Thymus (tissue), 11 donors: ENCODE measurements around the gene CYP27B1. TPM values are rescaled to one million over a fixed set of nuclear protein-coding genes. Genes with fewer than 3 reads are reported as not detected.

Experiments
- DNase-seq, 9 donors: peaks; one replicate each; pipeline ENCODE4 v3.0.0-alpha.2; 2013; ENCODE audit warnings: low spot score in 9 of 9, low read depth in 6 of 9, missing footprints in 1 of 9
- H3K27ac ChIP-seq, 2 donors: one replicate each; pipeline ENCODE4 v1.5.1; 2013; ENCODE audit warnings: control low read depth in 1 of 2, low read depth in 1 of 2, low read length in 1 of 2, mild to moderate bottlenecking in 1 of 2, moderate library complexity in 1 of 2
- H3K27me3 ChIP-seq, 2 donors: one replicate each; pipeline ENCODE4 v1.5.1; 2013; ENCODE audit warnings: low read length in 1 of 2; ENCODE audit not compliant: control insufficient read depth in 2 of 2, insufficient read depth in 1 of 2
- H3K36me3 ChIP-seq, 2 donors: one replicate each; pipeline ENCODE4 v1.5.1; 2013; ENCODE audit warnings: low read length in 1 of 2, mild to moderate bottlenecking in 1 of 2, moderate library complexity in 1 of 2; ENCODE audit not compliant: control insufficient read depth in 2 of 2, insufficient read depth in 2 of 2
- H3K4me1 ChIP-seq, 2 donors: one replicate each; pipeline ENCODE4 v1.5.1; 2013; ENCODE audit warnings: low read length in 2 of 2; ENCODE audit not compliant: control insufficient read depth in 2 of 2, insufficient read depth in 2 of 2
- H3K4me3 ChIP-seq, 2 donors: one replicate each; pipeline ENCODE4 v1.5.1; 2013; ENCODE audit warnings: low read length in 2 of 2, control low read depth in 1 of 2, mild to moderate bottlenecking in 1 of 2
- H3K9me3 ChIP-seq, 2 donors: one replicate each; pipeline ENCODE4 v1.5.1; 2013; ENCODE audit warnings: low read length in 1 of 2, mild to moderate bottlenecking in 1 of 2; ENCODE audit not compliant: control insufficient read depth in 2 of 2, insufficient read depth in 1 of 2
- WGBS: extraction: QIAGEN DNeasy Blood & Tissue Kit; methylation state at CpG from one replicate; pipeline ENCODE4 v1.1.7; 2013; 5-methylcytosine and 5-hydroxymethylcytosine counted together
- polyA plus RNA-seq: library from polyadenylated mRNA; stranded (reverse); fragments of 200-250 nt; gene quantifications from one replicate; pipeline ENCODE4 v1.2.3, GENCODE V29; 2013
- total RNA-seq: library from RNA; stranded (reverse); fragments of 120-200 nt; gene quantifications from one replicate; pipeline ENCODE4 v1.2.4, GENCODE V29; 2013
- donor health status: healthy.

Gene CYP27B1
- total and polyA plus RNA-seq, 2 donors, result 0.42 to 0.82 TPM

DNA sequence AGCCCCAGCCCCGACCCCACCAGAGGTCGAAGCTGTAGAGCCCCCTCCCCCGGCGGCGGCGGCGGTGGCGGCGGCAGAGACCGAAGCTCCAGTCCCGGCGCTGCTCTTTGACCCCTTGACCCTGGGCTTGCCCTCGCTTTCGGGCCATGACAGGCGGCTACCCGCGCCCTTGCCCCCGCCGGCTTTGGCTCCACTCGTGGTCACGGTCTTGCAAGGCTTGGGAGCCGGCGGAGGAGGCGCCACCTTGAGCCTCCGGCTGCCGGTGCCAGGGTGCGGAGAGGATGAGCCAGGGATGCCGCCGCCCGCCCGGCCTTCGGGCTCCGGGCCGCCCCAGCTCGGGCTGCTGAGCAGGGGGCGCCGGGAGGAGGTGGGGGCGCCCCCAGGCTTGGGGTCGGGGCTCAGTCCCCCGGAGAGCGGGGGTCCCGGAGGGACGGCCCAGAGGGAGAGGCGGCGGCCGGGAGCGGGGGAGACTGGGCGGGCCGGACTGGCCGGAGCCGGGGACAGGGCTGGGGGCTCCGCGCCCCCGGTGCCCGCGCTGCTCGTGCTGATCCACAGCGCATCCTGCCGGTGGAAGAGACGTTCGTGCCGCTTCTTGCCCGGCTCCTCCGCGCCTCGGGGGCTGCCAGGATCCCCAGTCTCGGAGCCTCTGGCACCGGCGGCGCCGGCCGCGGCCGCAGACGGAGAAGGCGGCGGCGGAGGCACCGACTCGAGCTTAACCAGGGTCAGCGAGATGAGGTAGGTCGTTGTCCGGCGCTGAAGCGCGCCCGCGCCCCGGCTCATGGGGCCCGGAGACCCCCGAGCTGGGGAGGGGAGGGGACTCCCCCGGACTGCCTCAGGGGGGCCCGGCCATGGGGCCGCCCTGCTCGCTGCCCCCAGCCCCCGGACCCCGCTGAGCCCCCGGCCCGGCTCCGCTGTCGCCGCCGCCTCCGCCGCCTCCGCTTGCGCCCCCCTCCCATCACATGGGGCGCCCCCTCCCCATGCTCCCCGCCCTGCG, 29.1 kb downstream of the CYP27B1 start:
- no peaks in the 10 kb centered on the region for H3K9me3 ChIP-seq
- H3K4me1 ChIP-seq, result peaks cover 22 to 42% of the 10 kb centered on the region in 2 donors
- H3K36me3 ChIP-seq, result peaks cover 30 to 50% of the 10 kb centered on the region in 2 donors
- DNase-seq, result no peak
- no peak overlapping the region for H3K27ac ChIP-seq
- H3K27me3 ChIP-seq, result peaks cover 0 to 22% of the 10 kb centered on the region in 2 donors
- no peak overlapping the region for H3K4me3 ChIP-seq
- 94% methylated on average over 110 of the region's 110 CpGs for WGBS

DNA sequence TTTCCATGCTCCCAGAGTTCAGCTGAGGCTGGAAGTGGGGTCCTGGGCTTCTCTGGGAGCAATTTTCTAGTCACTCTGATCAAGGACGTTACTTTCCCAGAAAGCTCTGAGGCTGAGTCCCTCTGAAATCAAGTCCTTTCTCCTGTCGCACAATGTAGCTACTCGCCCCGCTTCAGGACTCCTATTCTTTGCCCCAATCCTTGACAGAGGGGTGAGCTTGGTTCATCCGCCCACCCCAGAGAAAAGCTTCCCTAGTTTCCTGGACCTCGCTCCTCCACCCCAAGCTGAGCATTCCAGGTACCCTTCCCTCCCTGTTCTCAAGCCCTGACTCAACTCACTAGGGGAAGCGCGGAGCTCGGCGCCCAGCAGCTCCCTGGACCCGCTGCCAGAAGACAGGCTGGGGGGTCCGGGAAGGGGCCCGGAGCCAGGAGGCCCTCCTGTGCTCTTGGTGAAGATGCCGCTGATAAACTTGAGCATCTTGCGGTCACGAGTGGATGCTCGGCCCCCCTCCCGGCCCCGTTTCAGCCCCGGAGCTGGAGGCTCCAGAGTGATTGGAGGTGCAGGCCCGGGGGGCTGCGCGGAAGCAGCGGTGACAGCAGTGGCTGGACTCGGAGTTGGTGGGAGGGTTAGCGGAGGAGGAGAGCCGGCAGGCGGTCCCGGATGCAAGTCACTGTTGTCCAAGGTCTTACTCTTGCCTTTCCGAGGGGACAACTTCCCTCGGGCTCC, 30.0 kb downstream of the CYP27B1 start:
- Histone ChIP-seq H3K4me1 (peaks cover 17 to 35% of the 10 kb centered on the region in 2 donors), H3K4me3 (no peak overlapping the region)

DNA sequence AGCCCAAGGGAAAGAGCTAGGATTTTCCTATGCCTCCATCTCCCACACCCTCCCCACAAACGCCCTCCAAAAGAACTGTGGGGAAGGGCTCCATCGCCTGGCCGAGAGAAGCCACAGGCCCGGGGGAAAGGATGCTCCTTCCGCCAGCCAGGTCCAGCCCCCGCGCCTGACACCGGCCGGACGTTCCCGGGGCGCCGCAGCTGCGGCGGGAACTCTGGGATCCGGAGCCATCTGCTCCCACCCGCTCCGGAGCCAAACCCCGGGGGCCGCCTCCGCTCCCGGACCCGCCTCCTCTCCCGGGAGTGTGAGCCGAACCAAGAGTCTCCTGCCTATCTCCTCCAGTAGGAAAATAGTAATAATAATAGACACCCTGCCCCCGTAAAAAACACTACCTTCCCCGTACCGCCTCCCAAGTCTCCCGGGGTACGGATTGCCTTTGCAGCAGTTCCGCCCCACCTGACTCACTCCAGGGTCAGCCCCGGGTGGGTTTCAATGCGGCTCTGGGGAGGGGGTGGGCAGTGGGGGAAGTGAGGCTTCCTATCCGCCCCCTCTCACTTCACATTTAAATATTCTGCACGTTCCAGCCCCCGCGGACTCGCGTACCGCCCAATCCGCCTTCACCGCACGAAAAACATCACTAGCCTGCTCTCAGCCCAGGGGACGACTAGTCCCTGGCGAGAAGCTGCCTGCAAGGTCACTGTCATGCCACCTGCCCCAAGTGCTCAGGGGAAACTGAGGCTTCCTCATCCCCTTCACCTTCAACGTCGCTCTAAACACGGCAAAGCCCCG, 30.7 kb downstream of the CYP27B1 start:
- Histone ChIP-seq H3K9me3 (no peaks in the 10 kb centered on the region), H3K27ac (no peak overlapping the region), H3K4me3 (no peak overlapping the region), H3K36me3 (peaks cover 46 to 66% of the 10 kb centered on the region in 2 donors), H3K27me3 (peaks cover 0 to 22% of the 10 kb centered on the region in 2 donors), H3K4me1 (peaks cover 13 to 27% of the 10 kb centered on the region in 2 donors)
- 95% methylated on average over 49 of the region's 49 CpGs for WGBS
- no peak for DNase-seq

More for the DNA sequence above, 30.0 kb downstream of the CYP27B1 start:
- peaks cover 39 to 58% of the 10 kb centered on the region in 2 donors for H3K36me3 ChIP-seq
- WGBS, result 92% methylated on average over 31 of the region's 31 CpGs
- H3K27me3 ChIP-seq, result peaks cover 0 to 22% of the 10 kb centered on the region in 2 donors
- no peak for DNase-seq
- no peak overlapping the region for H3K27ac ChIP-seq
- H3K9me3 ChIP-seq, result no peaks in the 10 kb centered on the region

DNA sequence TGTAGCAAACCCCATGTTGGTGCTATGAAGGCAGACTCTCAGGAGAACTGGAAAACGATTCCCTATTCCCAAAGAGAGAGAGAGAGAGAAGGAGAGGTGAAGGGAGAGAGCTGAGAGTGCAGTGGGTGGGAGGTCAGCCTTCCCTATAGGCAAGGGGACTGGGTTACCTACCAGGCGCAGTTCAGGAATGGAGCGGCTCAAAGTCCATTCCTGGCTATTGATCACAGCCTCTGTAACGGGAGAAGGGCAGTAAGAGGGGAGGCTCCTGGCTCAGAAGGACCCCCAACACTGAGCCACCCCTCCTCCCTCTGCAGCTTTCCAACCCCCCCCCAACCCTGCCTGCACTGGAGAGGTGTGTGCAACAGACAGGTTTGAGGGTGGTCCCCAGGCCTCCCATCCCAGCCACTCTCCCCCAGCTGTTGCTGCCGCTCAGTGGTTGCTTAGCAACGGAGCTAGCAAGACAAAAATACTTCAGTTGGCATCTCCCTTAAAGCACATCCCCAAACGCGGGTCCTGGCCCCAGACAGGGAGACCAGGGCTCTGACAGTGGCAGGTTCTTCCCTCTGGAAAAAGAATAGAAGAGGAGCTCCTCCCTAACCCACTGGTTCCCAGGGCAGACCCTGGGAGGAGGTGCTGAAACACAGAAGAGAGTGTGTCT, 31.6 kb downstream of the CYP27B1 start:
- Histone ChIP-seq H3K9me3 (no peaks in the 10 kb centered on the region), H3K36me3 (peaks cover 54 to 74% of the 10 kb centered on the region in 2 donors), H3K4me3 (no peak overlapping the region), H3K27ac (no peak overlapping the region), H3K27me3 (peaks cover 0 to 22% of the 10 kb centered on the region in 2 donors), H3K4me1 (peaks cover 5 to 19% of the 10 kb centered on the region in 2 donors)
- 89% methylated on average over 8 of the region's 8 CpGs for WGBS
- DNase-seq, result no peak

DNA sequence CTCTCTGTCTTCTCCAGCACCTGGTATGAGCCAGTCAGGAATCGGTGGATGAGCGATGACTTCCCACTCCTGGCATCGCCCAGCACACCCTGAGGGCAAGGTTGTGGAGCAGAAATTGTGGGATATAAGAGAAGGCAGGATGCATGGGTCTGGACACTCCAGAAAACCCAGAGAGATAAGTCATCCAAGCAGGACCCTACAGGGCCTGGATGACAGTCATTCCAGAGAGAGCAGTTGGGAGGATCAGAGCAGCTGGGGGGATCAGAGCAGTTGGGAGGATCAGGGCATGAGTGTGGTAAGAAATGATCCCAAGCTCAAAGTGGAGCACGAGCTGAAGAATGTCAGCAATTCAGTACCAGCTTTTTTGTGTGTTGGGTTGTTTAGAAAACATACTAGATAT, 32.3 kb downstream of the CYP27B1 start:
- Histone ChIP-seq H3K27ac (no peak overlapping the region), H3K36me3 (peaks cover 57 to 77% of the 10 kb centered on the region in 2 donors), H3K4me3 (no peak overlapping the region), H3K4me1 (peaks cover 2 to 12% of the 10 kb centered on the region in 2 donors), H3K27me3 (peaks cover 0 to 22% of the 10 kb centered on the region in 2 donors), H3K9me3 (no peaks in the 10 kb centered on the region)
- no peak for DNase-seq
- 96% methylated on average over 4 of the region's 4 CpGs for WGBS

DNA sequence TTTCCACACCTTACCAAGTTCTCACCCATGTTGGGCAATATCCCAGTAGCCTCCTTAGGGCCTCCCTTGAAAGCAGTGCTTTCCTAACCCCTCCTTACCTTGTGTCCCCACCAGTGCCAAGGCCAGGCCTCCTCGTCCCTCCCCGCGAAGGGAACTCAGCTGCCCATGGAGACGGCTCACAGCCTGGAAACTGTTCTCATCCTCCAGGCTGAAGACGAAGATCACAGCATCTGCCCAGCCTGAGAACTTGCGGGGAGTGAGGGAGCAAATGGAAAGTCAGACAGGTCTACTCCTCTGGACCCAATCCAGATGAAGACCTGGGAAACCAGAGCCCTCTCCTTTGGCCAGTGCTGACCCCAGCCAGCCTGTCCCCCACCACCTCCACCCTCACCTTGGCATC, 33.0 kb downstream of the CYP27B1 start:
- Histone ChIP-seq H3K36me3 (peaks cover 60 to 77% of the 10 kb centered on the region in 2 donors), H3K4me1 (peaks cover 0 to 5% of the 10 kb centered on the region in 2 donors), H3K27me3 (peaks cover 0 to 16% of the 10 kb centered on the region in 2 donors), H3K4me3 (no peak overlapping the region), H3K27ac (no peak overlapping the region), H3K9me3 (no peaks in the 10 kb centered on the region)
- 97% methylated on average over 6 of the region's 6 CpGs for WGBS
- DNase-seq, result no peak

DNA sequence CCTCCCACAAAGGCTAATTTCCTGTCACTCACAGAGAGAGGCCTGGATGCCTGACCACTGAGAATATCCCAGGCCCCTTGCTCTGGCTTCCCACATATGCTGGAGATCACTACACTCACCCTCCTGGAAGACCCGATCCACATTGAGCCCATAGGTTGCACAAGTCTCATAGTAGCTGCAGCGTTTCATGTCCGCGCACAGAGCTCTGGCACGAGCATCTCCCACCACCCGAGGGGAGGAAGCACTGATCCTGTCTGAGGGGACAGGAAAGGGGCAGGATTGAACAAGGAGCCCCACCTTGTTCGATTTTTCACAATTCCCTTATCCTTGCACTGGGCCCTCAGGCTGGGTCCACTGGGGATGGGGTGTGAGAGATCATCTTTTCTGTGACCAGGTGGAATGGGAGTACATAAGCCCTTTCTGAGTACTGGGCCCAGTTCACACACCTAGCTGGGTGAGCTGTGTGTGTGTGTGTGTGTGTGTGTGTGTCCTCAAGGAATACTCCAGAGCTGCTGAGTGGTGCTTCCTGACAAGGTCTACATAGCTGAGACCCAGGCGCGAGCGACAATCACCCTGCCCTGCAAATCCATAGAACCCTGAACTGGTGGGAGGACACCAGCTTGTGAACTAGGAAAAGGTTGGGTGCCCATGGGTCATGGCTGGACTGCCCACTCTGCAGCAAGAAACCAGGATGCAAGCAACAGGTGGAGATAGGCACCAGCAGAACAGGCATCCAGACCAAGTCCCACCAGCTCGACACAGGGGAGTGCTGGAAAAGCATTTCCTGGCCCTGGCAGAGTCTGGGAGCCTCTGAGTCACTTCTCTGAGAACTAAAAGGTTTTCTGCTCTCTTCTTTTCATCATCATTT, 33.9 kb downstream of the CYP27B1 start:
- H3K27me3 ChIP-seq, result peaks cover 0 to 11% of the 10 kb centered on the region in 2 donors
- no peak overlapping the region for H3K27ac ChIP-seq
- H3K36me3 ChIP-seq, result peaks cover 62 to 80% of the 10 kb centered on the region in 2 donors
- DNase-seq, result no peak
- WGBS, result 96% methylated on average over 11 of the region's 11 CpGs
- no peaks in the 10 kb centered on the region for H3K4me1 ChIP-seq
- H3K9me3 ChIP-seq, result no peaks in the 10 kb centered on the region
- no peak overlapping the region for H3K4me3 ChIP-seq
